ENCODE results near the gene STX16.

STX16 gene

GRCh38 chr20:58650776-58651558 is at the start of gene STX16:
STX16 (plus strand) TSS chr20:58651283; CDS start chr20:58652007, 724 bp downstream.
- DNase-seq (ENCODE audit: low read depth), result peak; percentile 80

- no peak for DNase-seq (ENCODE audit: low read depth)
Measured at GRCh38 chr20:58602124-58602523, 49.0 kb upstream of the STX16 start.

GRCh38 chr20:58603721-58604120 is 47.4 kb upstream of the STX16 start:
- no peak for DNase-seq (ENCODE audit: low read depth)

- DNase-seq (ENCODE audit: low read depth), result no peak
Measured at GRCh38 chr20:58604128-58604881, 46.8 kb upstream of the STX16 start.

- no peak for DNase-seq (ENCODE audit: low read depth)
Measured at GRCh38 chr20:58605292-58606065, 45.6 kb upstream of the STX16 start.

- no peak for DNase-seq (ENCODE audit: low read depth)
Measured at GRCh38 chr20:58606184-58606583, 44.9 kb upstream of the STX16 start.

- DNase-seq (ENCODE audit: low read depth), result no peak
Measured at GRCh38 chr20:58608096-58608840, 42.8 kb upstream of the STX16 start.

GRCh38 chr20:58609026-58609425 is 42.1 kb upstream of the STX16 start:
- DNase-seq (ENCODE audit: low read depth), result no peak

- DNase-seq (ENCODE audit: low read depth), result no peak
Measured at GRCh38 chr20:58610071-58610800, 40.8 kb upstream of the STX16 start.

GRCh38 chr20:58610811-58611210 is 40.3 kb upstream of the STX16 start:
- DNase-seq (ENCODE audit: low read depth), result no peak

GRCh38 chr20:58611236-58612030 is 39.6 kb upstream of the STX16 start:
- DNase-seq (ENCODE audit: low read depth), result no peak

- DNase-seq (ENCODE audit: low read depth), result no peak
Measured at GRCh38 chr20:58612121-58612691, 38.9 kb upstream of the STX16 start.

GRCh38 chr20:58613061-58613854 is 37.8 kb upstream of the STX16 start:
- no peak for DNase-seq (ENCODE audit: low read depth)

GRCh38 chr20:58614366-58614765 is 36.7 kb upstream of the STX16 start:
- no peak for DNase-seq (ENCODE audit: low read depth)

GRCh38 chr20:58614984-58615760 is 35.9 kb upstream of the STX16 start:
- DNase-seq (ENCODE audit: low read depth), result no peak

GRCh38 chr20:58616411-58616810 is 34.7 kb upstream of the STX16 start:
- no peak for DNase-seq (ENCODE audit: low read depth)

- DNase-seq (ENCODE audit: low read depth), result no peak
Measured at GRCh38 chr20:58617158-58617557, 33.9 kb upstream of the STX16 start.

- no peak for DNase-seq (ENCODE audit: low read depth)
Measured at GRCh38 chr20:58618351-58619076, 32.6 kb upstream of the STX16 start.

All from stimulated activated CD8-positive, alpha-beta memory T cell treated with anti-CD3 and anti-CD28 coated beads, Interleukin-12 subunit alpha, Interleukin-12 subunit beta, amount 100 ng/mL, for 4 hours (primary cell).